ENCODE results near the gene WDR49.

WDR49 gene

DNA sequence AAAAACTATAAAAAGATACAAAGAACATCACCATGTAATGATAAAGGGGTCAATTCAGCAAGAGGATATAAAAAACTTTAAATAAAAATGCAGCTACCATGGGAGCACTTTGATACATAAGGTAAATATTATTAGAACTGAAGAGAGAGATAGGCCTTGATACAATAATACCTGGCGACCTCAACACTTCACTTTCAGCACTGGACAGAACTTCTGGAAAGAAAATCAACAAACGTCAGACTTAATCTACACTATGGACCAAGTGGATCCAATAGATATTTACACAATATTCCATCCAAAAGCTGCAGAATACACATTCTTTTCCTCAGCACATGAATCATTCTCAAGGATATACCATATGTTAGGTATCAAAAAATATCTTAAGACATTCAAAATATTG lies 42.0 kb downstream of the WDR49 start:
- no peak for DNase-seq

DNA sequence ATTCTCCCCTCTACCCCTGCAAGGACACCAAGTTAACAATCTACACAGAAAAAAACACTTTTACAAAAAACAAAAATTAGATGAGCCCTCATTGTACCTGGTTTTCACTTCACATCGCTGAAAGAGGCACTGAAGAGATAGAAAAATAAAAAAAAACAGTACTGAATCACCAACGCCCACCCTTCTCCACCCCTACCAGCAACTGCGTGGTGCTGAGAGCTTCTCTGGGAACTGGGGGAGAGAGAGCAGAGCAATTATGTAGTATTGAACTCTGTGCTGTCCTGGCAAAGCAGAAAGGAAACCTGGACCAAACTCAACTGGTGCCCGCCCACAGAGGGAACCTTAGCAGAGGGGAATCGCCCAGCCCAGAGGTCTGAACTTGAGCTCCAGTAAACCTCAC lies 44.6 kb downstream of the WDR49 start:
- no peak for DNase-seq

DNA sequence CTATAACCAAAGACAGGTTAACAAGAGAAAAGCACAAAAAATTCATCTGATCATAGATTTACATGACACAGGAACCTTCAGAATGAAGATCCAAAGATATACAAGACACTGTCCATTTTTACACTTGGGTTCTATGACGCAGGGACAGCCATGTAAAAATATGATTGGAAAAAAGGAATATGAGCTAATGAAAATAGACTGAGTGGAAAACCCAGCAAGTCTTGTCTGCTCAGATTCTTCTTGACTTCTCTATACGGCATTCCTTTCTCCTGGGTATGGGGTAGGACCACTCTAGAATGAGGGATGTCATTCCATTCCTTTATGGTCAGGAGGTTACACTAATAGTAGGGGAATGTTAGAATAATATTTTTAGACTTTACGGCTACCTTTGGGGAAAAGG lies 46.9 kb downstream of the WDR49 start:
- DNase-seq = no peak

DNA sequence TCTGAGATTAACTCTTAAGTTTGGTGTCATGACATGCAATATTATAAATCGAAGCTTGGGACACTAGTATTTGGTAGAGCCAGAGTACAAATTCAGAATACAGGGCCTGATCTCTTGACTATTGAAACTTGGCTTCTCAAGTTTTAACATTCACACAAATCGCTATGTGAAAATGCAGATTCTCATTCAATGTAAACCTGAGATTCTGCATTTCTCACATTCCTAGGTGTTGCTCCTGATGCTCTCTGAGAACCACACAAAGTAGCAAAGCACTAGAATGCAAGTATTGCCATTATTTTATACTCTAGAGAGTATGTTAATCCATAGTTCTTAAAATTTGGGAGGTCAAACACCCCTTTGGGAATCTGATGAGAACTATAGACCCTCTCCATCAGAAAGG lies 47.9 kb downstream of the WDR49 start:
- DNase-seq = no peak

DNA sequence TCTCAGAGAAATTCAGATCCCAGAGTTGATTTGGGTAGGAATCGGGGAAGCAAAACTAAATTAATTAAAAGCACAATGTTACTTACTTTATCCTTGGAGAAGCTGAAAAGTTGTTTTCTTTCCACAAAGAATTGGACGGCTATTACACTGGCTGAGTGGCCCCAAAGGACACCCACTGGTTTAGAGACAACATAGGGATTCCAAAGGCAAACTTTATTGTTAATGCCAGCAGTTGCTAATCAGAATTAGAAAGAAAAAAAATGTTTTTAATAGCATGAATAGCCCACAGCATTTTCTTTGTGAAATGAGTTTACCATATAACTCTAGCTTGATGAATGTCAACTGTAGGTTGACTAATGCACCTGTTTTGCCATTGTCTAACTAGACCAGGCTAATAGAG lies 51.7 kb downstream of the WDR49 start:
- no peak for DNase-seq

DNA sequence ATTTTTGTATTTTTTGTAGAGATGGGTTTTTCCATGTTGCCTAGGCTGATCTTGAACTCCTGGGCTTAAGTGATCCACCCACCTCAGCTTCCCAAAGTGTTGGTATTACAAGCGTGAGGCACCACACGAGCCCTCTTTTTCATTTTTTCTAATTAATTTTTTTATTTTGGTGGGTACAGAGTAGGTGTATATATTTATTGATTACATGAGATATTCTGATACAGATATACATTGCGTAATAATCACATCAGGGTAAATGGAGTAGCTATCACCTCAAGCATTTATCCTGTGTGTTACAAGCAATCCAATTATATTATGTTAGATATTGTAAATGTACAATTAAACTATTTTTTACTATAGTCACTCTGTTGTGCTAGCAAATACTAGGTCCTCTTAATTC lies 66.1 kb downstream of the WDR49 start:
- no peak for DNase-seq

DNA sequence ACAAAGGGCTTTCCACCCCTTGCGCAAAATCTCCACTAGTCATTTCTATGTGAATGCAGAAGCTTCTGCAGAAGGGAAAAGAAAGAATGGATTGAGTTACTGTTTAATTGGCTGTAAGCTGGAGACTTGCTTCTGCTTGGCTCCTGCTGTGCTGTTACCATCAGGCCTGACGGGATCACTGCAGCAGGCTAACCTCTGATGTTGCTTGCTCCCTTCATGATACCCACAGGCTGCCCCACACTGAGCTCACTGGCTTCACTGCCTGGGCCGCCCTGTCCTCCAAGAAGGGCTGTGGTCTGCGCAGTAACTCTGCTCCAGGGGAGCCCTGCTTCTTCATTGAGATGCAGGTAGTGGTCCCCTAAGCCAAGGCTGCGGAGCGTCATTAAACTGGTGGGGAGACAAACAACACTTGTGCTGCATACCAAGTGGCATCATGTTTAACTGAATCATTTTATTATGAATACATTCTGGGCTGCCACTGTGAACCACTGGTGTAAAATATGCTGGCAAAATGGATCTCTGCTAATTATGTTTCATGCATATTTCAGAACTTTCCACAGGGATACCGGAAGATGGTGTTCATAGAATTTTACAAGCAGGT lies 78.6 kb downstream of the WDR49 start:
- DNase-seq = no peak

DNA sequence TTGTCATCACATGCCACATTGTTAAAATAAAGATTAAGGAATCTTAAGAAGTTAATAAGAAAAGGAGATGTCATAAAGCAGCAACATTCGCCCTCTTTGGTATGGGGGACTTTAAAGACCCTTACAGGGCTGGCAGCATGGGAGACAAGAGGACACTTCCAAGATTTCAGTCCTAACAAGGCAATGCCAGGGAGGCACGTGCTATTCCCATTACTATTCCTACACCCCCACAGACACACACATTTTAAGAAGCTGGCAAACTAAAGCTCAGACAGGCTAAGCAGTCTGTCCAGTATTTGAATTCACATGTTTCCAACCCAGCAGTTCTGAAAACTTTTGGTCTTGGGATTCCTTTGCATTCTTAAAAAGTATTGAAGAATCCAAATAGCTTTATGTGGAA lies 80.8 kb downstream of the WDR49 start:
- no peak for DNase-seq

DNA sequence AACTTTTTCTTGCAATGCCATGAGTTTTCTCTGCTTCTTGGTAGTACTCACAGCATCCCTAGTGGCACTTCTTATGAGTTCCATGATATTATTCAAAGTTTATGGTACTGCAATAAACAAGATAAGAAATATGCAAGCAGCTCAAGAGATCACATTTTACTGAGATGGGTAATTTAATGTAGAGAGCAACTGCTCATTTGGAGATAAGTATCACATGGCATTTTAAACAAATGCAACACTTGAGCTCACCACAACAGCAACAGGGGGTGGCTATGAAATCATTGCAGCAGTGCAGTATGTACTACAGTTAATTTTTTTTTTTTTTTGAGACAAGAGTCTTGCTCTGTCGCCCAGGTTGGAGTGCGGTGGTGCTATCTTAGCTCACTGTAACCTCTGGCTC lies 85.1 kb downstream of the WDR49 start:
- DNase-seq = no peak

DNA sequence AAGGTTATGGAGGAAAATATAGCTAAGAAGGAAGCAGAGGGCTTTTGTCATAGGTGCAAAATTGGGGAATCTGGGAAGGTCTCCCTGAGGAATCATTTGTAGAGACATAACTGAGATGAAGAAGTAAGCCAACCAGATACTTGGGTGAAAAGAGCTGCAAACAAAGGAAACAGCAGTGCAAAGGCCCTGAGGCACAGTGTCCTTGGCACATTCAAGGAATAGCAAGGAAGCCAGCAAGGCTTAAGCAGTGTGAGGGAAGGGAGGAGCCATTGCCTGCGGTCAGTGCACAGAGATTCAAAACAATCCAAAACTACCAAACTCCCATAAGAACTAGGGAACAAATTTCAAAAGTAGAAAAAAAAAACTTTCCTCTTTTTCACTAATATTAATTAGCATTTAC lies 88.3 kb downstream of the WDR49 start:
- DNase-seq = no peak

DNA sequence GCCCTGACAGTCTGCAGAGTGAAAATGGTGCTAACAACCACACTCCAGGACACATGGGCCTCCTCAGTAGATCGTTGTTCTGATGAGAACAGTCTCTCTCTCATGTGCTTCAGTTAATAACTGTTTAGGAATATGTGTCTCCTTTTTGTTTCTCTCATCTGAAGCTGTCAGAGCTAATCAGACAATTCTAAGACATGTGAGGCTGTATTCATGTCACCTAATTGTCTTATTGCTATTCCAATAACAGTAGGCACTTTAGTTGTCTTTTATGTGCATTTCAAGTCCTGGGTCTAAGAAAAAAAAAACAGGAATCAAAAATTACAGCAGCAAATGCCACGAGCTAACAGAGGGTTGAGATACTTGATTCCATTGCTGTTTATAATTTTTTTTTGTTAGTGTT lies 89.1 kb downstream of the WDR49 start:
- DNase-seq = no peak

DNA sequence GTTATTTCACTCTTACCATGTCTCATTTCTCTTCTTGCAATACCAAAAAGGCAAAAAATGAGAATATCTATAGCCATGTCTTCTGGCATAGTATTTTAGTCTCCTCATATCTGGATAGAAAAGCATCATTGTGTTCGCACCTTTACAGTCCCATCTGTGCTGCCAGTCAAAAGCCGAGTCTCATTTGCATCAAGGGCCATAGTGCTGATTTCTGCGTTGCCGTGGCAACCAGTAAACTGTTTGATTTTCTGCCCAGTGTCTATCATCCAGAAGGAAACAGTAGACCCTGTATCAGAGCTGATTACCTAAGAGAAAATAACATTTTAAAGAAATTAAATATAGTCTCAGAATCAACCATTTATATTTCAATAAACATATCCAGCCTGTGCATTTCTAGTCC lies 93.8 kb downstream of the WDR49 start:
- no peak for DNase-seq

DNA sequence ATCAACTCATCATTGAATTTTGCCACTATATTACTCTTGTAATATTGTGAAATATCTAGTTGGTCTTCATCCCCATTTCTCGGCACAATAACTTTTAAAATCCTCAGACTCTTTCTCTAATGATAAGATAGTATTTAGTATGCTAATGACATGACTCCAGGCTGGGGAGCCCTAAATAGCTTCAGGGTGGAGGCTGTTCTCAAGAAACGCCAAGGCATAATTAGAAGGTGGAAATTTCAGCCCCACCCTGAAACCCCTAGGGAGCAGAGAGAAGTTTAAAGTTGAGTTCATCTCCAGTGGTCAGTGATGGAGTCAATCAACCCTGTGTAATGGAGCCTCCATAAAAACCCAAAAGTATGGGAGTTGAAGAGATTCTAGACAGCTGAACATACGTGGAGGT lies 98.8 kb downstream of the WDR49 start:
- no peak for DNase-seq

DNA sequence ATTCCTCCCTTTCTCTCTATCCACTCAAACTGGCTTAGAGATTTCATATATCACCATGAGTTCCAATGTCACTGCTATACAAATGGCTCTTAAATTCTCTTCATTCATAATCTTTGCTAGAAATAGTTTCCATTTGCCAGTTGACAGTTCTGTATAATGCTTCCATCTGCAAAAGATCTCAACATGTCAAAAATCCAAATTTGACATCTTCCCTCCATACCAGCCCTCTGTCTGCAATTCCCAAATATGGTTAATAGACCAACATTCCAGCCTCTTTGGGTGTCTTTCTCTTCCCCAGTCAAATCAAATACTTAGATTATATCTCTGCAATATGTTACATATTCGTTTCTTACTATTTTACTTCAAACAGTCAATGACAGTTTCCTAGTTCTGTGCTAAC lies 115.7 kb downstream of the WDR49 start:
- DNase-seq = no peak

DNA sequence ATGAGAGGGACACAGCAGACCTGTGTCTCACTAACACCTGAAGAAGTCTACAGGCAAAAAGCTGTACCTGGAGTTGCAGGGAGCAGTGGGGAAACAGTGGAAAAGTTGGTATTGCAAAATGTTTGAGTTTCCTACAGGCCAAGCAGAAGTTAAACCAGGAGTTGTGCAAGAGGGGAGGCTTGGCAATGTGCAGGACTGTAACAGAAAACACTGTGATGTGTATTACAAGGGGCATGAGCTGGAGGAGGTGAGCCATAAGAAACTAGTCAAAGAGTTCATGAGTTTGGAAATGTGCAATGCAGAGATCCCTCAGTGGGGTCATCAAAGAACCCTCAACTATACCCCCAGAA lies 132.8 kb downstream of the WDR49 start:
- DNase-seq = no peak

DNA sequence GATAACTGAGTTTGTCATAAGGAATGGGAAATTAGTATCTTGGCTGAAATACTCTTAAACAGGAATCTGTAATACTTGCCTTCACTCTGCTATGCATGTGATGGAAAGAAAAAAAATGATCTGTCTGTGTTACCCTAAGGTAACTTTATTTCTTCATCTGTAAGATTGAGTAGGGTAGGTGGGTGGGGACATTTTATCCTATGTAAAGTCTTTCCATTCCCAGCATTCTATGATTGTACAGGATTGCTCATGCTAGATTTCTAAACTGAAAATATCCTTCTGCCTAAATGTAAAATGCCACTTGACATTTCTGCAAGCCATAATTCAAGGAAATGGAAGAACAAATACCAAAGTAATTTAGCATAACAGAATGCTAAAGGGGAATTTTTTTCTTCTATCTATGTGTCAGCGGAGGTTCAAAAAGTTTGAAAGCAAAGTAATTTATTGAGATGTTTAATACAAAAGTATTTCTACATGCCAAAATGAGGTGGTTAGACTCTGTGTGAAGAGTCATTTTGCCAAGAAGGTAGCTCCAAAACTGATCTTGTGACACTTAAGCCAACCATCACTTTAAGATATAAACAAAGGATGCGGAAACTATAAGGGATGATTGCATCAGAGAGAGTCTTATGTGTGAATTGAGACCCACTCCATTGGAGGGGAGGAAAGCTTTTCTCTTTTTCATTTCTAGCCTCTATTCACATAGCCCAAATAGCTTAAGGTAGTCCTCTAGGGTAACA lies 133.3 kb downstream of the WDR49 start:
- DNase-seq = no peak

DNA sequence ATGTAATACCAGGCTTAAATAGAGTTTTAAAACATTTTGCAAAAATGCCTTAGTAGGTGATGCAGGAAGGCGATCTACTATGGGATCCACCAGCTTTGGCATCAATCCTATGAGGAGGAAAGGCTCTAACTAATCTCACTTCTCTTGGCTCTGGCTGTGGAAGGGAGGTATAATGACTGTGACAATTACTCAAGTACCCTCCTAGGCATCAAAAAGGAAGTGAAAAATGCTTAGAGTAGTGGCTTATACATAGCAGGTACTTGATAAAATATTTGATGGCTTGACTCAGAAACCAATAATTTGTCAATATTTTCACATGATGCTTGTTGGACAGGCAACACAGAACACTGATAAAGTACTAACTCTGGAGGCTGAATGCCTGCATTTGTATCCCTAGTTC lies 145.8 kb downstream of the WDR49 start:
- no peak for DNase-seq

DNA sequence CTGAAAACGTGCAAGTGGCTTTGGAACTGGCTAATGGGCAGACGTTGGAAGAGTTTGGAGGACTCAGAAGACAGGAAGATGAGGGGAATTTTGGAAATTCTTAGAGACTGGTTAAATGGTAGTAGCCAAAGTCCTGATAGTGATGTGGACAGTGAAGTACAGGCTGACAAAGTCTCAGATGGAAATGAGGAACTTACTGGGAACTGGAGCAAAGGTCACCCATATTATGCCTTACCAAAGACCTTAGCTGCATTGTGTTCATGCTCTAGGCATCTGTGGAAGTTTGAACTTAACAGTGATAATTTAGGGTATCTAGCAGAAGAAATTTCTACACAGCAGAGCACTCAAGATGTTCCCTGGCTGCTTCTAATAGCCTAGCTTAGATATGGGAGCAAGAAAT lies 151.3 kb downstream of the WDR49 start:
- no peak for DNase-seq

DNA sequence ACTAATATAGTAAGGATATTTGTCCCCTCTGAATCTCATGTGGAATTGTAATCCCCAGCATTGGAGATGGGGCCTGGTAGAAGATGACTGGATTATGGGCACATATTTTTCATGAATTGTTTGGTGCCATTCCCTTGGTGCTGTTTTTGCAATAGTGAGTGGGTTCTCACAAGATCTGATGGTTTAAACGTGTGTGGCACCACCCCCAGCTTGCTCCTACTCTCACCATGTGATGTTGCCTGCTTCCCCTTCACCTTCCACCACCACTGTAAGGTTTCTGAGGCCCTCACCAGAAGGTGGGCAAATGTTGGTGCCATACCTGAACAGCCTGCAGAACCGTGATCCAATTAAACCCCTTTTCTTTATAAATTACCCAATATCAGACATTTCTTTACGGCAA lies 151.8 kb downstream of the WDR49 start:
- no peak for DNase-seq

DNA sequence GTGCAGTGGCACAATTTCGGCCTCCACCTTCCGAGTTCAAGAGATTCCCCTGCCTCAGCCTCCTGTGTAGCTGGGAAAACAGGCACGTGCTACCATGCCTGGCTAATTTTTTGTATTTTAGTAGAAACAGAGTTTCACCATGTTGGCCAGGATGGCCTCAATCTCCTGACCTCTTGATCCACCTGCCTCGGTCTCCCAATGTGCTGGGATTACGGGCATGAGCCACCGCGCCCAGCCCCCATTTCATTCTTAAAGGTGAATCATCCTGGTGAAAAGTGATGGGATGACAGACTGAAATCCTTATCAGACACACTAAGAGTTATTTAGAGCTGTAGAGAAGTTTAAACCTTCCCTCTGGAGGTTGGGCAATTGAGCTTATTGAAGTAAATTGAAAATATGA lies 155.8 kb downstream of the WDR49 start:
- no peak for DNase-seq

DNA sequence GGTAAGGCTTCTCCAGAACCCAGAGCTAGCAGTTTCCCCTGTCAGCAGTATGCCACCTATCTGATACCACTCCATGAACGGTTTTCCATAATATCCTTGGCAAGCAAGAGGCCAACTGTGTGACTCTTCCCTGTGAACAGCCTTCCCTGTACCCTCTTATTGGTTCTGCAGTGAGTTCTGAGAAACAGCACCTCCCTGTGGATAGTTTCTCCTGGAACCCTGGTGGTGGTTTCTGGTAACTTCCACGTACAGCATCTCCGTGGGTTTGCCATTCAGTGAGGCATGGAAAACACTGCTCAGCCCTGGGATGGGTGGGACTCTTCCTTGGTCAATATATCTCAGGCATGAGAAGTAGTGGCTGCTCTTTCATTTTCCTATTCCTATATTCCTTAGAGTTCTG lies 160.5 kb downstream of the WDR49 start:
- DNase-seq = no peak

DNA sequence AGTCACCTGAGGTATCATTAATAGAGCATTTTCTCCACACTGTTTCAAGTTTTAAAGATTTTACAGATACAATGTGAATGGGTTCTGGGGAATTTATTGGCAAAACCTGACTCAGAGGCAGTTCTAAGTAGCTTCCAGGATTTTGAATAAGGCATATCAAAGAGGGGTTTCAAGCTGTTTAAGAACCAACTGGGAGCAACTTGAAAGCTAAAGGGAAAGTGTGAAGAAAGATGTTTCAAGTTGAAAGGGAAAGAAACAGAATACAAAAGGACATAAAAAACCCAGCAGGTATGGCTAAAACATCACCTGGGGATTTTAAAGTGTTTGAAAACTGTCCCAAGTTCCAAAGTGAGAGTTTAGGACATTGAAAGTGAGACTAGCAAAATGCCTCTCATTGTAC lies 162.1 kb downstream of the WDR49 start:
- DNase-seq = no peak

DNA sequence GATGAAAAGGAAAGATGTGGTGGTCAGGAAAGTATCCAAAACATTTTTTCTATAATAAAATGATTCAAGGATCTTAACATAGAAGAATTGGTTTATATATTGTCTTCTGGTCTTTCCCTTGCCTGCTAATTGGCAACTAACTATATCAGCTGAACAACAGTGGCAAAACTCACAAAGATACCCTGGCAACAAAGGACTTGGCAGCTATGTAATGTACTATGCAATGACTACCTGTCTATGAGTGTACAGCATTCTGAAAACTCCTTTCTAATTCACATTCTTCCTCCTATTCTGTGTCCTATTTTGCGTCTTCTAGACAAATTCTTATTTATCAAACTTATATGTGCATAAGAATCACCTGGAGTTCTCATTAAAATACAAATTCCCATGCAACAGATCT lies 164.2 kb downstream of the WDR49 start:
- no peak for DNase-seq

DNA sequence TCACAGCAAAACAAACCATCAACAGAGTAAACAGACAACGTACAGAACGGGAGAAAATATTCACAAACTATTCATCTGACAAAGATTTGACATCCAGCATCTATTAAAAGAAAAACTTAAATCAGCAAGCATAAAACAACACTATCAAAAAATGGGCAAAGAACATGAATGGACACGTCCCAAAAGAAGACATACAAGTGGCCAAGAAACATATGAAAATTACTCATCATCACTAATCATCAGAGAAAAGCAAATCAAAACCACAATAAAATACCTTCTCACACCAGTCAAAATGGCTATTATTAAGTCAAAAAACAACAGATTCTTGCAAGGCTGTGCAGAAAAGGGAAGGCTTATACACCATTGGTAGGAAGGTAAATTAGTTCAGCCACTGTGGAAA lies 166.2 kb downstream of the WDR49 start:
- no peak for DNase-seq

DNA sequence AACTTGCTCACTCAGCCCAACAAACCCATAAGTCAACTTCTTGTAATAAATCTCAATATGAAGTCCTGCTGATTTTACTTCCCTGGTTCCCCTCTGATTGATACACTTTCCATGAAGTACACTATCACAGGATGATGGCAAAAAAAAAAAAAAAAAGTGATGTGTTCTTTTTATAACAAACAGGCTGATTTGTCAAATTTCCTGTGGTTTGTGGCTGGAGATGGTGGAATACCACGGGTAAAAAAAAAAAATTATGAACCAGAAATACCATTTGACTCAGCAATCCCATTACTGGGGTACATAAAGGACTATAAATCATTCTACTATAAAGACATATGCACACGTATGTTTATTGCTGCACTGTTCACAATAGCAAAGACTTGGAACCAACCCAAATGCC lies 169.2 kb downstream of the WDR49 start:
- no peak for DNase-seq
